ENCODE data around the gene SPAG9.

SPAG9 gene

DNA sequence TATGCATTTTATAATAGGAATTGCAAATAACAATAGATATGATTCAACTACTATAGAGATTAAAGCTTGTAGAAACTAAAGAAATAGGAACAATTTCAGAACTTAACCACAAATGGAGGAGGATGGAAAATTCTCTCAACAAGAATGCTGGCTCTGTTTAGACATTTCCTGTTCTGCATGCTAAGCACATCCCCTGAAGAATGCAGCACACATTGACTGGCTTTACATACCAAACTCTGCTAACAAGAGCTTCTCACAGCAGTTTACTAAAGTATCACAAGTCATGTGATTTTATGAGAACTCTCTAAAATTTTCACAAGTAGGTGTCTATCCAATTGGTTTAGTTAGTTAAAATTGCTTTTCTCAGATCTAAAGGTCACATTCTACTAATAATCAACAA is 85.2 kb downstream of the SPAG9 start:
- H3K4me1 ChIP-seq (ENCODE audit: insufficient read depth, low read length): peaks cover 8% of the 10 kb centered on the region
- H3K4me2 ChIP-seq (ENCODE audit: insufficient read depth, low read length): no peak overlapping the region
- no peak overlapping the region for H3K27ac ChIP-seq (ENCODE audit: low read length)
- DNase-seq: no peak
- H3K79me2 ChIP-seq (ENCODE audit: insufficient read depth, low read length): no peaks in the 10 kb centered on the region
- no peaks in the 10 kb centered on the region for H3K27me3 ChIP-seq (ENCODE audit: insufficient read depth, low read length, poor library complexity)
- no peak overlapping the region for H2AFZ ChIP-seq (ENCODE audit: low read depth, low read length)
- H3K9ac ChIP-seq (ENCODE audit: low read depth, low read length): no peak overlapping the region
- no peaks in the 10 kb centered on the region for H4K20me1 ChIP-seq (ENCODE audit: insufficient read depth, low read length)
- H3K4me3 ChIP-seq (ENCODE audit: low read depth in 1 of 2, low read length in 2 of 2): no peak overlapping the region
- ATAC-seq (ENCODE audit: insufficient read depth, low read depth): no peak
- no peaks in the 10 kb centered on the region for H3K9me3 ChIP-seq (ENCODE audit: insufficient read depth, low read length, severe bottlenecking)
- peaks cover 17% of the 10 kb centered on the region; the same call in 1 of the 2 replicates for H3K36me3 ChIP-seq (ENCODE audit: insufficient read depth, low read length)
- no peak for TF ChIP-seq EZH2 (IDR thresholded peaks at IDR 0.05; ENCODE audit: borderline replicate concordance, low read depth, low read length, severe bottlenecking)
- TF ChIP-seq, protein P1, sequence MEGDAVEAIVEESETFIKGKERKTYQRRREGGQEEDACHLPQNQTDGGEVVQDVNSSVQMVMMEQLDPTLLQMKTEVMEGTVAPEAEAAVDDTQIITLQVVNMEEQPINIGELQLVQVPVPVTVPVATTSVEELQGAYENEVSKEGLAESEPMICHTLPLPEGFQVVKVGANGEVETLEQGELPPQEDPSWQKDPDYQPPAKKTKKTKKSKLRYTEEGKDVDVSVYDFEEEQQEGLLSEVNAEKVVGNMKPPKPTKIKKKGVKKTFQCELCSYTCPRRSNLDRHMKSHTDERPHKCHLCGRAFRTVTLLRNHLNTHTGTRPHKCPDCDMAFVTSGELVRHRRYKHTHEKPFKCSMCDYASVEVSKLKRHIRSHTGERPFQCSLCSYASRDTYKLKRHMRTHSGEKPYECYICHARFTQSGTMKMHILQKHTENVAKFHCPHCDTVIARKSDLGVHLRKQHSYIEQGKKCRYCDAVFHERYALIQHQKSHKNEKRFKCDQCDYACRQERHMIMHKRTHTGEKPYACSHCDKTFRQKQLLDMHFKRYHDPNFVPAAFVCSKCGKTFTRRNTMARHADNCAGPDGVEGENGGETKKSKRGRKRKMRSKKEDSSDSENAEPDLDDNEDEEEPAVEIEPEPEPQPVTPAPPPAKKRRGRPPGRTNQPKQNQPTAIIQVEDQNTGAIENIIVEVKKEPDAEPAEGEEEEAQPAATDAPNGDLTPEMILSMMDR (IDR thresholded peaks at IDR 0.05; ENCODE audit: borderline replicate concordance, extremely low read depth, low read length, poor library complexity, severe bottlenecking): no peak

DNA sequence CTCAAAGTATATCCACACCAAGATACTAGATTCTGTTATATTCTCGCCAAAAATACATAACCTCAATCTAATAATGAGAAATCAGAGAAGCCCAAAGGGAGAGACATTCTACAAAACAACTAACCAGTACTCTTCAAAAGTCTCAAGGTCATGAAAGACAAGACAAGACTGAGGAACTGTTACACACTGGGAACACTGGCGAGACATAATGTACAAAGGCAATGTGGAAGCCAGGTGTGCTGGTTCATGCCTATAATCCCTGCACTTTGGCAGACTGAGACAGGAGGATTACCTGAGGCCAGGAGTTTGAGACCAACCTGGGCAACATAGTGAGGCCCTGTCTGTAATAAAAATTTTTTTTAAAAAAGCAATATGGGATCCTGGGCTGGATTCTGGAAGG is 85.9 kb downstream of the SPAG9 start:
- Histone ChIP-seq H2AFZ (ENCODE audit: low read depth, low read length) (no peak overlapping the region), H3K36me3 (ENCODE audit: insufficient read depth, low read length) (peaks cover 17% of the 10 kb centered on the region; the same call in 1 of the 2 replicates), H3K27me3 (ENCODE audit: insufficient read depth, low read length, poor library complexity) (no peaks in the 10 kb centered on the region), H4K20me1 (ENCODE audit: insufficient read depth, low read length) (no peaks in the 10 kb centered on the region), H3K9ac (ENCODE audit: low read depth, low read length) (no peak overlapping the region), H3K79me2 (ENCODE audit: insufficient read depth, low read length) (no peaks in the 10 kb centered on the region), H3K4me2 (ENCODE audit: insufficient read depth, low read length) (no peak overlapping the region), H3K4me1 (ENCODE audit: insufficient read depth, low read length) (peaks cover 14% of the 10 kb centered on the region), H3K27ac (ENCODE audit: low read length) (no peak overlapping the region), H3K4me3 (ENCODE audit: low read depth in 1 of 2, low read length in 2 of 2) (no peak overlapping the region), H3K9me3 (ENCODE audit: insufficient read depth, low read length, severe bottlenecking) (no peaks in the 10 kb centered on the region)
- TF ChIP-seq EZH2 (IDR thresholded peaks at IDR 0.05; ENCODE audit: borderline replicate concordance, low read depth, low read length, severe bottlenecking): no peak
- TF ChIP-seq, protein P1 (IDR thresholded peaks at IDR 0.05; ENCODE audit: borderline replicate concordance, extremely low read depth, low read length, poor library complexity, severe bottlenecking): no peak
- DNase-seq (no peak), ATAC-seq (ENCODE audit: insufficient read depth, low read depth) (no peak)

DNA sequence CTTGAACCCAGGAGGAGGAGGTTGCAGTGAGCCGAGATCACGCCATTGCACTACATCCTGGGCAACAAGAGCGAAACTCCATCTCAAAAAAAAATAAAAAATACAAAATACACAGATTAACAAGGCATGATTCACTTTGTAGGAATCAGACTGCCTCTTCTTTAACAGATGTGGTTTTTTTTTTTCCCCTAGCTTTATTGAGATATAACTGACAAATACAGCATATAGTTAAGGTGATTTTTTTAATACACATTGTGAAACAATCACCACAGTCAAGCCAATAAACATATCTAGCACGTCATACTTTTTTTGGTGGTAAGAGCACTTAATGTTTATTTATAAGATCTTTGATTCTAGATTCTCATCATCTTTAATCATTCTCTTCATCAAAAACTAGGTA is 87.8 kb downstream of the SPAG9 start:
- H3K9ac ChIP-seq (ENCODE audit: low read depth, low read length): no peak overlapping the region

More for the DNA sequence above, 87.8 kb downstream of the SPAG9 start:
- peaks cover 6% of the 10 kb centered on the region; the same call in 1 of the 2 replicates for H3K79me2 ChIP-seq (ENCODE audit: insufficient read depth, low read length)
- peaks cover 12% of the 10 kb centered on the region for H3K36me3 ChIP-seq (ENCODE audit: insufficient read depth, low read length)
- H3K4me3 ChIP-seq (ENCODE audit: low read depth in 1 of 2, low read length in 2 of 2): no peak overlapping the region
- no peak overlapping the region for H3K4me2 ChIP-seq (ENCODE audit: insufficient read depth, low read length)
- H3K27me3 ChIP-seq (ENCODE audit: insufficient read depth, low read length, poor library complexity): no peaks in the 10 kb centered on the region
- no peak for TF ChIP-seq EZH2 (IDR thresholded peaks at IDR 0.05; ENCODE audit: borderline replicate concordance, low read depth, low read length, severe bottlenecking)
- TF ChIP-seq, protein P1 (IDR thresholded peaks at IDR 0.05; ENCODE audit: borderline replicate concordance, extremely low read depth, low read length, poor library complexity, severe bottlenecking): no peak
- no peak overlapping the region for H3K27ac ChIP-seq (ENCODE audit: low read length)
- H2AFZ ChIP-seq (ENCODE audit: low read depth, low read length): no peak overlapping the region
- H4K20me1 ChIP-seq (ENCODE audit: insufficient read depth, low read length): no peaks in the 10 kb centered on the region
- peaks cover 22% of the 10 kb centered on the region for H3K4me1 ChIP-seq (ENCODE audit: insufficient read depth, low read length)
- ATAC-seq (ENCODE audit: insufficient read depth, low read depth) (no peak), DNase-seq (no peak)
- H3K9me3 ChIP-seq (ENCODE audit: insufficient read depth, low read length, severe bottlenecking): no peaks in the 10 kb centered on the region

All from DND-41 (cell line).